ENCODE measurements around the gene CARD14.
A peak's percentile ranks its signal among the peaks of the same experiment; 100 is the strongest.

DNA sequence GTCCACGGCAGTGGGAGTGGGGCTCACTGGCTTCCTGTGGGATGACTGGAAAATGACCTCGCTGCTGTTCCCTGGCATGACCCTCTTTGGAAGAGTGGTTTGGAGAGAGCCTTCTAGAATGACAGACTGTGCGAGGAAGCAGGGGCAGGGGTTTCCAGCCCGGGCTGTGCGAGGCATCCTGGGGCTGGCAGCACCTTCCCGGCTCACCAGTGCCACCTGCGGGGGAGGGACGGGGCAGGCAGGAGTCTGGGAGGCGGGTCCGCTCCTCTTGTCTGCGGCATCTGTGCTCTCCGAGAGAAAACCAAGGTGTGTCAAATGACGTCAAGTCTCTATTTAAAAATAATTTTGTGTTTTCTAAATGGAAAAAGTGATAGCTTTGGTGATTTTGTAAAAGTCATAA is 83.0 kb downstream of the CARD14 start:
- TF ChIP-seq CTCF (IDR thresholded peaks at IDR 0.05 in 8 of 11, conservative IDR thresholded peaks at IDR 0.05 in 3 of 11) (peak; percentile 44 to 87 (median 62)), POLR2A (IDR thresholded peaks at IDR 0.05) (no peak), POLR2AphosphoS5 (IDR thresholded peaks at IDR 0.05) (peak; percentile 46 to 78 (median 47))
